Inferior parietal cortex (tissue), 1 donor: ENCODE data around the gene COX7A2.

Experiments used
- DNase-seq: peaks from one replicate; pipeline ENCODE4 v3.0.0-alpha.2; 2016; ENCODE audit errors: extremely low spot score

COX7A2 gene

GRCh38 chr6:75243333-75244062 is at the start of gene COX7A2:
Gene COX7A2, minus strand, starts transcription at chr6:75243801. Its CDS starts 67 bp downstream, at chr6:75243734.
- peak; percentile 98 for DNase-seq

GRCh38 chr6:75292555-75292954 is 49.0 kb upstream of the COX7A2 start:
- DNase-seq, result no peak

GRCh38 chr6:75291744-75292143 is 48.1 kb upstream of the COX7A2 start:
- DNase-seq, result no peak

- DNase-seq, result no peak
Measured at GRCh38 chr6:75291331-75291730, 47.7 kb upstream of the COX7A2 start.

- peak; percentile 83 for DNase-seq
Measured at GRCh38 chr6:75290136-75290945, 46.7 kb upstream of the COX7A2 start.

GRCh38 chr6:75288023-75288422 is 44.4 kb upstream of the COX7A2 start:
- no peak for DNase-seq

- DNase-seq, result no peak
Measured at GRCh38 chr6:75287424-75287823, 43.8 kb upstream of the COX7A2 start.

- DNase-seq, result no peak
Measured at GRCh38 chr6:75286955-75287354, 43.4 kb upstream of the COX7A2 start.

- no peak for DNase-seq
Measured at GRCh38 chr6:75285283-75285639, 41.7 kb upstream of the COX7A2 start.

- DNase-seq, result peak; percentile 99
Measured at GRCh38 chr6:75284632-75285282, 41.2 kb upstream of the COX7A2 start, which contains the start of gene TMEM30A. Gene TMEM30A, minus strand, starts transcription at chr6:75284792. Its CDS starts 154 bp downstream, at chr6:75284638.

- no peak for DNase-seq
Measured at GRCh38 chr6:75283907-75284631, 40.5 kb upstream of the COX7A2 start.

- no peak for DNase-seq
Measured at GRCh38 chr6:75282706-75283105, 39.1 kb upstream of the COX7A2 start.

- no peak for DNase-seq
Measured at GRCh38 chr6:75281653-75282052, 38.1 kb upstream of the COX7A2 start.

- no peak for DNase-seq
Measured at GRCh38 chr6:75280131-75280855, 36.7 kb upstream of the COX7A2 start.

- DNase-seq, result no peak
Measured at GRCh38 chr6:75279418-75279817, 35.8 kb upstream of the COX7A2 start.

- DNase-seq, result no peak
Measured at GRCh38 chr6:75278474-75279077, 35.0 kb upstream of the COX7A2 start.

GRCh38 chr6:75275067-75275466 is 31.5 kb upstream of the COX7A2 start:
- DNase-seq, result no peak

GRCh38 chr6:75273009-75273408 is 29.4 kb upstream of the COX7A2 start:
- no peak for DNase-seq

- DNase-seq, result no peak
Measured at GRCh38 chr6:75272145-75272840, 28.7 kb upstream of the COX7A2 start.

GRCh38 chr6:75268988-75269354 is 25.4 kb upstream of the COX7A2 start:
- no peak for DNase-seq
